Caco-2 (cell line): ENCODE measurements around the gene CPNE2. TPM values are rescaled to one million over a fixed set of nuclear protein-coding genes. Genes with fewer than 3 reads are reported as not detected.

Source experiments
- BruUV-seq: library from RNA; stranded (reverse); fragments of 400-500 nt; replicated peaks from 2 replicates; lab custom pipeline; 2021; lab: Mats Ljungman, UMichigan
- CTCF ChIA-PET: fragments of 300-600 bp; sonication (Branson Sonifier 250); formaldehyde crosslinking; loops from one replicate; lab custom pipeline; 2022; ENCODE audit warnings: antibody characterized with exemption; lab: Charles Lee
- POLR2A ChIA-PET: fragments of 300-600 bp; sonication (Branson Sonifier 250); formaldehyde crosslinking; loops from one replicate; lab custom pipeline; 2022; ENCODE audit warnings: antibody characterized with exemption; lab: Charles Lee
- DNase-seq, 2 experiments: peaks; one replicate each; pipeline versions ENCODE4 v3.0.0 to v3.0.0-alpha.2; 2020 to 2022
- H3K27me3 ChIP-seq: replicated peaks from 2 replicates; pipeline ENCODE4 v1.6.0; 2011; ENCODE audit warnings: low read length; ENCODE audit not compliant: control insufficient read depth, insufficient read depth
- H3K36me3 ChIP-seq: 2 replicates; pipeline ENCODE4 v1.5.1; 2011; ENCODE audit warnings: low read length; ENCODE audit not compliant: control insufficient read depth, insufficient read depth
- H3K4me1 ChIP-seq: fragments of 250-450 bp; sonication (Bioruptor Pico); 2 replicates; pipeline ENCODE4 v1.5.1; 2020; ENCODE audit warnings: mild to moderate bottlenecking
- H3K4me3 ChIP-seq: 2 replicates; pipeline ENCODE4 v1.5.1; 2011; ENCODE audit warnings: low read depth, mild to moderate bottlenecking, control low read depth, low read length
- H3K9me3 ChIP-seq: fragments of 250-450 bp; sonication (Bioruptor Pico); 2 replicates; pipeline ENCODE4 v1.5.1; 2020; ENCODE audit warnings: mild to moderate bottlenecking, moderate library complexity
- H3K27ac Mint-ChIP-seq: one replicate; pipeline ENCODE4 v1.8.0; 2022; ENCODE audit warnings: mixed read lengths; ENCODE audit not compliant: unreplicated experiment
- H3K27me3 Mint-ChIP-seq: one replicate; pipeline ENCODE4 v1.8.0; 2022; ENCODE audit warnings: mixed read lengths; ENCODE audit not compliant: insufficient read depth, unreplicated experiment
- H3K36me3 Mint-ChIP-seq: one replicate; pipeline ENCODE4 v1.8.0; 2022; ENCODE audit warnings: mild to moderate bottlenecking, mixed read lengths; ENCODE audit not compliant: insufficient read depth, unreplicated experiment
- H3K4me1 Mint-ChIP-seq: one replicate; pipeline ENCODE4 v1.8.0; 2022; ENCODE audit warnings: low read depth, mixed read lengths; ENCODE audit not compliant: unreplicated experiment
- H3K4me3 Mint-ChIP-seq: one replicate; pipeline ENCODE4 v1.8.0; 2022; ENCODE audit warnings: mild to moderate bottlenecking, moderate library complexity, mixed read lengths; ENCODE audit not compliant: unreplicated experiment
- H3K9me3 Mint-ChIP-seq: one replicate; pipeline ENCODE4 v1.8.0; 2022; ENCODE audit warnings: mixed read lengths; ENCODE audit not compliant: unreplicated experiment
- intact Hi-C: fragments of 100-400 bp; cut with micrococcal nuclease; formaldehyde crosslinking; loops from one replicate; pipeline ENCODE4 v1.10.0; 2022; ENCODE audit not compliant: unreplicated experiment
- total RNA-seq: library from RNA; stranded (reverse); gene quantifications from 2 replicates; pipeline ENCODE4 v1.2.3, GENCODE V29; 2022
- TF ChIP-seq, protein P1 (sequence below), 2 experiments: fragments of 200-600 bp in 1 of 2; IDR thresholded peaks; 1 replicate in 1 of 2; 2 replicates in 1 of 2; pipeline versions ENCODE4 v1.5.1 to v1.8.0; 2011 to 2022; ENCODE audit warnings: antibody characterized with exemption in 1 of 2, control low read depth in 1 of 2, inconsistent platforms in 1 of 2, low read depth in 1 of 2, low read length in 1 of 2, mild to moderate bottlenecking in 1 of 2, moderate library complexity in 1 of 2; ENCODE audit not compliant: insufficient read depth in 1 of 2, severe bottlenecking in 1 of 2, unreplicated experiment in 1 of 2

Gene CPNE2
- total RNA-seq, 1 experiment from 2014 or later = 46.3 TPM

DNA sequence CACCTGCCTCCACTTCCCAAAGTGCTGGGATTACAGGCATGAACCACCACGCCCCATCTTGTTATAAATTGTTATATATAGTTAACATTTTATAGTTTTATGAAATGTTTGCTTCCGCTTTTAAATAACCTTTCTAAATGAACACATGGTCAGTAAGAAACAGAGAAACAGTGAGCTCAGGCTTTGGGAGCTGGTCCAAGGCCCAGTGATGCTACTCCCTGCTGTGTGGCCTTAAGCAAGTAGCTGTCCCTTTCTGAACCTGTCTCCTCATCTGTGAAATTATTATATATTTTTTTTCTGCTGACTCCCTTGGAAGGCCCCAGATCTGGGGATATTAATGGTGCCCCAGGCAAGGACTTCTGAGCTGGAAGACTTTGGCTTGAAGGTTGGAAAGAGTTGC lies 19.0 kb downstream of the CPNE2 start:
- no peaks in the 10 kb centered on the region for H3K9me3 ChIP-seq
- BruUV-seq = no TSS peak
- H3K4me1 ChIP-seq = peaks cover 16% of the 10 kb centered on the region
- TF ChIP-seq, protein P1, sequence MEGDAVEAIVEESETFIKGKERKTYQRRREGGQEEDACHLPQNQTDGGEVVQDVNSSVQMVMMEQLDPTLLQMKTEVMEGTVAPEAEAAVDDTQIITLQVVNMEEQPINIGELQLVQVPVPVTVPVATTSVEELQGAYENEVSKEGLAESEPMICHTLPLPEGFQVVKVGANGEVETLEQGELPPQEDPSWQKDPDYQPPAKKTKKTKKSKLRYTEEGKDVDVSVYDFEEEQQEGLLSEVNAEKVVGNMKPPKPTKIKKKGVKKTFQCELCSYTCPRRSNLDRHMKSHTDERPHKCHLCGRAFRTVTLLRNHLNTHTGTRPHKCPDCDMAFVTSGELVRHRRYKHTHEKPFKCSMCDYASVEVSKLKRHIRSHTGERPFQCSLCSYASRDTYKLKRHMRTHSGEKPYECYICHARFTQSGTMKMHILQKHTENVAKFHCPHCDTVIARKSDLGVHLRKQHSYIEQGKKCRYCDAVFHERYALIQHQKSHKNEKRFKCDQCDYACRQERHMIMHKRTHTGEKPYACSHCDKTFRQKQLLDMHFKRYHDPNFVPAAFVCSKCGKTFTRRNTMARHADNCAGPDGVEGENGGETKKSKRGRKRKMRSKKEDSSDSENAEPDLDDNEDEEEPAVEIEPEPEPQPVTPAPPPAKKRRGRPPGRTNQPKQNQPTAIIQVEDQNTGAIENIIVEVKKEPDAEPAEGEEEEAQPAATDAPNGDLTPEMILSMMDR (IDR thresholded peaks at IDR 0.05; ENCODE audit: insufficient read depth in 1 of 2, low read depth in 1 of 2, low read length in 1 of 2, severe bottlenecking in 1 of 2, unreplicated experiment in 1 of 2) = no peak
- Mint-ChIP-seq H3K9me3 (no peaks in the 10 kb centered on the region), H3K4me1 (peaks cover 17% of the 10 kb centered on the region), H3K4me3 (no peak overlapping the region), H3K27ac (no peak overlapping the region), H3K27me3 (no peaks in the 10 kb centered on the region), H3K36me3 (peaks cover 6% of the 10 kb centered on the region)
- POLR2A ChIA-PET = interaction anchor here (0.6 kb wide), 1 partner anchor 9 kb away, joined by 3 read pairs; no protein-coding TSS in a partner anchor
- intact Hi-C loops = no loop called here
- no peaks in the 10 kb centered on the region for H3K27me3 ChIP-seq
- no peak overlapping the region for H3K4me3 ChIP-seq
- no peak for DNase-seq
- CTCF ChIA-PET = no interaction called here
- H3K36me3 ChIP-seq = peaks cover 3% of the 10 kb centered on the region; the same call in 1 of the 2 replicates

DNA sequence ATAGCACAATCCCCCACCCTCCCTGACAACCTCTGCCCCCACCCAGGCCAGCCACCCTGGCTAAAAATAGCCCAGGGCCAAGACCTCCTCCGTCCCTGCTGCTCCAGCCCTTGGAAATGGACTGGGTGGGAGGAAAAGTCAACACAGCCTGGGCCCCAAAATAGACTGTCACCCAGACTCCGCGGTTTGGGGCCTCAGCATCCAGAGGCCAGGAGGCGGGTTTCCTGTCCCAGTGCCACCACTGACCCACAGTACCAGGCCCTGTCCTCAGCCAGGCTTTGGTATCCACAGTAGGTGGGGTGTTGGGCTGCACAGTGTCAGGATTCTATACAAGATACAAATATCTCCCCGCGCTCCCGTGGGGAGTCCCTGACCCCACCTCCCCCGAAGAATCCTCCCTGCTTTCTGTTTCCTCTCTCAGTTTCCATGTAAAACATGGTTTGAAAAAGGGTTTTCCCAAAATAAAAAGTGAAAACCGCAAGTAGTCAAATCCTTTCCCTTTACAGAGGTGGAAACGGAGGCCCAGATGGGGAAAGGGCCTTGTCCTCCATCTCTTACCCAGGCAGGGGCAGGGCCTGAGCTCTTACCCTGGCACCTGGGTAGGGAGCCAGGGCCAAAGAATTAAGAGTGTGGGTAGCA lies 20.1 kb downstream of the CPNE2 start:
- Histone ChIP-seq H3K27me3 (no peaks in the 10 kb centered on the region), H3K4me3 (no peak overlapping the region), H3K36me3 (peaks cover 3% of the 10 kb centered on the region; the same call in 1 of the 2 replicates), H3K9me3 (no peaks in the 10 kb centered on the region), H3K4me1 (peaks cover 16% of the 10 kb centered on the region)
- CTCF ChIA-PET = no interaction called here
- no peak overlapping the region for H3K27ac Mint-ChIP-seq
- H3K4me3 Mint-ChIP-seq = no peak overlapping the region
- intact Hi-C loops = no loop called here
- no TSS peak for BruUV-seq
- peaks cover 17% of the 10 kb centered on the region for H3K4me1 Mint-ChIP-seq
- DNase-seq = no peak
- POLR2A ChIA-PET = no interaction called here
- H3K9me3 Mint-ChIP-seq = no peaks in the 10 kb centered on the region
- H3K27me3 Mint-ChIP-seq = no peaks in the 10 kb centered on the region
- TF ChIP-seq, protein P1 (IDR thresholded peaks at IDR 0.05; ENCODE audit: insufficient read depth in 1 of 2, low read depth in 1 of 2, low read length in 1 of 2, severe bottlenecking in 1 of 2, unreplicated experiment in 1 of 2) = no peak
- H3K36me3 Mint-ChIP-seq = peaks cover 2% of the 10 kb centered on the region

DNA sequence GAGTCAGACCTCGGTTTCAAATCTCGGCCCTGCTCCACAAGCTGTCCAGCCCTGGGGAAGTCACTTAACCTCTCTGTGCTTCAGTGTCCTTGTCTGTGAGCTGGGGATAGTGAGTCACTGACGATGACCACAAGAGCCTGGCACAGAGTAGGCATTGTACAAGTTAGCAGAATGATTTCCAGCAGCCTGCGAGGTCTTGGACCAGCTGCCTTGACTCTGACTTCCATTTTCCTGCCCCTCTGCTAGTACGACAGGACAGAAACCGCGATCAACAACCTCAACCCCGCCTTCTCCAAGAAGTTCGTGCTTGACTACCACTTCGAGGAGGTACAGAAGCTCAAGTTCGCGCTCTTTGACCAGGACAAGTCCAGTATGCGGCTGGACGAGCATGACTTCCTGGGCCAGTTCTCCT lies 20.7 kb downstream of the CPNE2 start:
- intact Hi-C loops = no loop called here
- H3K4me1 Mint-ChIP-seq = peaks cover 17% of the 10 kb centered on the region
- BruUV-seq = no TSS peak
- Histone ChIP-seq H3K9me3 (no peaks in the 10 kb centered on the region), H3K4me1 (peaks cover 16% of the 10 kb centered on the region), H3K4me3 (no peak overlapping the region), H3K27me3 (no peaks in the 10 kb centered on the region), H3K36me3 (peaks cover 3% of the 10 kb centered on the region; the same call in 1 of the 2 replicates)
- no peak overlapping the region for H3K4me3 Mint-ChIP-seq
- DNase-seq = no peak
- H3K27ac Mint-ChIP-seq = no peak overlapping the region
- no peaks in the 10 kb centered on the region for H3K36me3 Mint-ChIP-seq
- TF ChIP-seq, protein P1 (IDR thresholded peaks at IDR 0.05; ENCODE audit: insufficient read depth in 1 of 2, low read depth in 1 of 2, low read length in 1 of 2, severe bottlenecking in 1 of 2, unreplicated experiment in 1 of 2) = no peak
- no peaks in the 10 kb centered on the region for H3K9me3 Mint-ChIP-seq
- ChIA-PET CTCF (no interaction called here), POLR2A (no interaction called here)
- no peaks in the 10 kb centered on the region for H3K27me3 Mint-ChIP-seq
